Memory B cell (primary cell): ENCODE results near the gene OR1N1.
A peak's percentile ranks its signal among the peaks of the same experiment; 100 is the strongest.

Source experiments
- ATAC-seq: fragments of 150-1000 bp; cut with Tn5 transposase; 2 replicates; pipeline ENCODE4 v1.10.0; 2021; ENCODE audit warnings: low read depth, mild to moderate bottlenecking, moderate library complexity
- DNase-seq, 2 donors: peaks; one replicate each; pipeline ENCODE4 v3.0.0; 2022; ENCODE audit warnings: low spot score in 2 of 2
- H3K27ac Mint-ChIP-seq: one replicate; pipeline ENCODE4 v1.8.0; 2022; ENCODE audit warnings: mild to moderate bottlenecking, moderate library complexity, mixed read lengths
- H3K27me3 Mint-ChIP-seq: one replicate; pipeline ENCODE4 v1.8.0; 2022; ENCODE audit warnings: mixed read lengths
- H3K36me3 Mint-ChIP-seq: one replicate; pipeline ENCODE4 v1.8.0; 2022; ENCODE audit warnings: mild to moderate bottlenecking, mixed read lengths
- H3K4me1 Mint-ChIP-seq: one replicate; pipeline ENCODE4 v1.8.0; 2022; ENCODE audit warnings: mixed read lengths
- H3K4me3 Mint-ChIP-seq: one replicate; pipeline ENCODE4 v1.8.0; 2022; ENCODE audit warnings: mild to moderate bottlenecking, moderate library complexity, mixed read lengths
- H3K9me3 Mint-ChIP-seq: one replicate; pipeline ENCODE4 v1.8.0; 2022; ENCODE audit warnings: mixed read lengths

Gene OR1N1

GRCh38 chr9:122518226-122518625, 8.9 kb downstream of the OR1N1 start:
- DNase-seq, result no peak
- Mint-ChIP-seq H3K4me1 (no peaks in the 10 kb centered on the region), H3K27me3 (peaks cover 5% of the 10 kb centered on the region), H3K4me3 (no peak overlapping the region), H3K9me3 (no peaks in the 10 kb centered on the region), H3K36me3 (no peaks in the 10 kb centered on the region), H3K27ac (no peak overlapping the region)
- ATAC-seq, result no peak

GRCh38 chr9:122510502-122510901, 16.6 kb downstream of the OR1N1 start, which contains the start of gene OR1J2:
OR1J2 (plus strand) TSS chr9:122510802; CDS start chr9:122510802, 0 bp downstream.
- H3K36me3 Mint-ChIP-seq, result no peaks in the 10 kb centered on the region

GRCh38 chr9:122506964-122507363, 20.1 kb downstream of the OR1N1 start:
- no peak overlapping the region for H3K4me3 Mint-ChIP-seq
- H3K27ac Mint-ChIP-seq, result no peak overlapping the region
- DNase-seq, result no peak
- no peaks in the 10 kb centered on the region for H3K36me3 Mint-ChIP-seq
- ATAC-seq, result no peak
- no peaks in the 10 kb centered on the region for H3K4me1 Mint-ChIP-seq
- H3K9me3 Mint-ChIP-seq, result no peaks in the 10 kb centered on the region
- peaks cover 23% of the 10 kb centered on the region for H3K27me3 Mint-ChIP-seq

More at GRCh38 chr9:122510502-122510901, 16.6 kb downstream of the OR1N1 start, which contains the start of gene OR1J2:
- ATAC-seq (no peak), DNase-seq (no peak)
- Mint-ChIP-seq H3K9me3 (no peaks in the 10 kb centered on the region), H3K4me3 (no peak within 1 kb of the TSS), H3K27me3 (peaks cover 21% of the 10 kb centered on the region), H3K4me1 (no peaks in the 10 kb centered on the region), H3K27ac (no peak within 1 kb of the TSS)

DNA sequence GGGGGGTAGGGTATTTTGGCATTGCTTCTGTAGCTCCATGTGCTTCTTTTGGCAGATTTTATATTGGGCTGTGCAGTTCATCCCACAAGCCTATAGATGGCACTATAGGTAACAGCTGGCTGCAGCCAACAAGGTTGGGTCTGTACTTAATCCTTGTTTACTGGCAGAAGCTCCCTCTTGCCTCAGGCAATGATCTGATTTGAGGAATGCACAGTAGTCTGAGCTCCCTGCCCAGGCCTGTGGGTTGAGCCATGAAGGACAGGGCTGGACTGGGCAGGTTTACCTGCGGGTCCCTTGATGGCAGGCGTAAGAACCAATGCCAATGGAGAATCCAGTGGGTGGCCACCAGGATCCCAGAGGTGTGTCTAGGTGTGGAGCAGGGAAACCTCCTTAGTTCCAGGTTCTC, 28.2 kb downstream of the OR1N1 start:
- Mint-ChIP-seq H3K4me3 (no peak overlapping the region), H3K36me3 (peaks cover 2% of the 10 kb centered on the region), H3K9me3 (peaks cover 3% of the 10 kb centered on the region), H3K4me1 (no peaks in the 10 kb centered on the region), H3K27me3 (peaks cover 14% of the 10 kb centered on the region), H3K27ac (no peak overlapping the region)
- peak; percentile 5 to 27 for DNase-seq
- no peak for ATAC-seq

DNA sequence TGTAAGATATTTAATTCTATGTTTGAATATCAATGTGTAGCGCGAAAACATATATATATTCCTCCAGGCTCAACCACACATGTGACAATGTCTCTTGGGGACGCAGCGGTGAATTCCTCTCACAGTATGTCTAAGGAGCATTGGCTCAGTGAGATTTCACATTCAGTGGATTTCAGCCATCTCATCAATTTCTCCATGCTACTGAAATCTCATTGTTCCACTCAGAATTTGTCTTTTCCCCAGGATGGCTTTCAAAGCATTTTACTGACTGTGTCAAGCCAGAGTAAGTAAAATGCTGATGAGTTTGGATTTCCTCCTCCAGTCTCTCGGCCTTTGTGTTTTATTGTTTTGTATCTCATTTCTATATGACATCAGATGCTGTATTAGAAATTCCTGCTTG, 48.0 kb downstream of the OR1N1 start:
- no peak for DNase-seq
- Mint-ChIP-seq H3K4me3 (no peak overlapping the region), H3K27me3 (peaks cover 5% of the 10 kb centered on the region), H3K36me3 (no peaks in the 10 kb centered on the region), H3K9me3 (no peaks in the 10 kb centered on the region), H3K4me1 (no peaks in the 10 kb centered on the region), H3K27ac (no peak overlapping the region)
- no peak for ATAC-seq

GRCh38 chr9:122477826-122478225, 49.3 kb downstream of the OR1N1 start, which contains the start of gene OR1J1:
OR1J1 (minus strand) TSS chr9:122477926; CDS start chr9:122477926, 0 bp downstream.
- Mint-ChIP-seq H3K36me3 (no peaks in the 10 kb centered on the region), H3K27ac (no peak within 1 kb of the TSS), H3K4me3 (no peak within 1 kb of the TSS), H3K4me1 (no peaks in the 10 kb centered on the region), H3K9me3 (no peaks in the 10 kb centered on the region), H3K27me3 (peaks cover 8% of the 10 kb centered on the region)
- no peak for DNase-seq
- ATAC-seq, result no peak

GRCh38 chr9:122477346-122477745, 49.7 kb downstream of the OR1N1 start:
- no peaks in the 10 kb centered on the region for H3K36me3 Mint-ChIP-seq
- no peak overlapping the region for H3K4me3 Mint-ChIP-seq
- H3K27me3 Mint-ChIP-seq, result peaks cover 8% of the 10 kb centered on the region
- DNase-seq (no peak), ATAC-seq (no peak)
- H3K4me1 Mint-ChIP-seq, result no peaks in the 10 kb centered on the region
- no peaks in the 10 kb centered on the region for H3K9me3 Mint-ChIP-seq
- no peak overlapping the region for H3K27ac Mint-ChIP-seq
